DND-41 (cell line): Measurements from ENCODE around the gene BARX1.

ENCODE experiments used
- ATAC-seq: fragments of 200-7000 bp; cut with Tn5 transposase; 3 replicates; pipeline ENCODE4 v1.9.1; 2021; ENCODE audit warnings: low read depth; ENCODE audit not compliant: insufficient read depth
- DNase-seq: peaks from one replicate; pipeline ENCODE4 v3.0.0-alpha.2; 2020
- H2AFZ ChIP-seq: 2 replicates; pipeline ENCODE4 v1.6.0; 2012; ENCODE audit warnings: low read depth, low read length
- H3K27ac ChIP-seq: 2 replicates; pipeline ENCODE4 v1.5.1; 2012; ENCODE audit warnings: low read length, inconsistent platforms
- H3K27me3 ChIP-seq: fragments of 200-600 bp; sonication (generic); 2 replicates; pipeline ENCODE4 v1.6.0; 2012; ENCODE audit warnings: low read length, mild to moderate bottlenecking, inconsistent platforms; ENCODE audit not compliant: insufficient read depth, poor library complexity
- H3K36me3 ChIP-seq: 2 replicates; pipeline ENCODE4 v1.5.1; 2012; ENCODE audit warnings: low read length, inconsistent platforms; ENCODE audit not compliant: insufficient read depth
- H3K4me1 ChIP-seq: 2 replicates; pipeline ENCODE4 v1.5.1; 2012; ENCODE audit warnings: mild to moderate bottlenecking, low read length; ENCODE audit not compliant: insufficient read depth
- H3K4me2 ChIP-seq: 2 replicates; pipeline ENCODE4 v1.6.0; 2012; ENCODE audit warnings: mild to moderate bottlenecking, moderate library complexity, low read length, inconsistent platforms; ENCODE audit not compliant: insufficient read depth
- H3K4me3 ChIP-seq, 2 experiments: fragments of 200-600 bp in 1 of 2; shearing (Covaris generic) in 1 of 2; 2 replicates each; pipeline ENCODE4 v1.5.1; 2012 to 2016; ENCODE audit warnings: inconsistent platforms in 2 of 2, low read length in 2 of 2, mild to moderate bottlenecking in 2 of 2, low read depth in 1 of 2, moderate library complexity in 1 of 2
- H3K79me2 ChIP-seq: 2 replicates; pipeline ENCODE4 v1.6.0; 2012; ENCODE audit warnings: low read length, inconsistent platforms; ENCODE audit not compliant: insufficient read depth
- H3K9ac ChIP-seq: 2 replicates; pipeline ENCODE4 v1.6.0; 2012; ENCODE audit warnings: low read depth, mild to moderate bottlenecking, inconsistent platforms, low read length, moderate library complexity
- H3K9me3 ChIP-seq: 2 replicates; pipeline ENCODE4 v1.5.1; 2012; ENCODE audit warnings: low read length, moderate library complexity, mild to moderate bottlenecking, inconsistent platforms; ENCODE audit not compliant: insufficient read depth, severe bottlenecking
- H4K20me1 ChIP-seq: 2 replicates; pipeline ENCODE4 v1.6.0; 2012; ENCODE audit warnings: low read length; ENCODE audit not compliant: insufficient read depth
- CTCF ChIP-seq: IDR thresholded peaks from 2 replicates; pipeline ENCODE4 v1.5.1; 2012; ENCODE audit warnings: borderline replicate concordance, low read length, moderate library complexity, mild to moderate bottlenecking; ENCODE audit not compliant: poor library complexity, severe bottlenecking; ENCODE audit errors: extremely low read depth
- EZH2 ChIP-seq: IDR thresholded peaks from 3 replicates; pipeline ENCODE4 v1.6.1; 2012; ENCODE audit warnings: borderline replicate concordance, low read depth, mild to moderate bottlenecking, moderate library complexity, low read length, inconsistent platforms; ENCODE audit not compliant: severe bottlenecking

The BARX1 gene

GRCh38 chr9:93962017-93962416, 6.9 kb upstream of the BARX1 start:
- H3K36me3 ChIP-seq = no peaks in the 10 kb centered on the region
- DNase-seq (no peak), ATAC-seq (no peak)
- H3K4me1 ChIP-seq = peaks cover 6% of the 10 kb centered on the region
- no peak overlapping the region for H3K4me2 ChIP-seq
- H3K9me3 ChIP-seq = no peaks in the 10 kb centered on the region
- no peak overlapping the region for H3K9ac ChIP-seq
- no peaks in the 10 kb centered on the region for H4K20me1 ChIP-seq
- H3K27ac ChIP-seq = no peak overlapping the region
- H3K4me3 ChIP-seq = no peak overlapping the region
- H3K27me3 ChIP-seq = no peaks in the 10 kb centered on the region
- H3K79me2 ChIP-seq = no peaks in the 10 kb centered on the region
- no peak overlapping the region for H2AFZ ChIP-seq
- no peak for TF ChIP-seq EZH2
- no peak for TF ChIP-seq CTCF

GRCh38 chr9:93960971-93961841, 6.1 kb upstream of the BARX1 start:
- no peak overlapping the region for H3K4me3 ChIP-seq
- no peak overlapping the region for H3K27ac ChIP-seq
- no peaks in the 10 kb centered on the region for H4K20me1 ChIP-seq
- no peaks in the 10 kb centered on the region for H3K9me3 ChIP-seq
- no peaks in the 10 kb centered on the region for H3K27me3 ChIP-seq
- no peaks in the 10 kb centered on the region for H3K36me3 ChIP-seq
- DNase-seq (no peak), ATAC-seq (no peak)
- no peaks in the 10 kb centered on the region for H3K79me2 ChIP-seq
- no peak for TF ChIP-seq EZH2
- TF ChIP-seq CTCF = no peak
- no peak overlapping the region for H2AFZ ChIP-seq
- peaks cover 6% of the 10 kb centered on the region for H3K4me1 ChIP-seq
- no peak overlapping the region for H3K9ac ChIP-seq
- no peak overlapping the region for H3K4me2 ChIP-seq

- DNase-seq (no peak), ATAC-seq (no peak)
- H2AFZ ChIP-seq = no peak overlapping the region
- H3K27ac ChIP-seq = no peak overlapping the region
- no peaks in the 10 kb centered on the region for H3K9me3 ChIP-seq
- H3K36me3 ChIP-seq = no peaks in the 10 kb centered on the region
- no peak overlapping the region for H3K4me3 ChIP-seq
- H3K4me1 ChIP-seq = peaks cover 6% of the 10 kb centered on the region
- H3K79me2 ChIP-seq = no peaks in the 10 kb centered on the region
- no peaks in the 10 kb centered on the region for H4K20me1 ChIP-seq
- H3K4me2 ChIP-seq = no peak overlapping the region
- H3K27me3 ChIP-seq = no peaks in the 10 kb centered on the region
- H3K9ac ChIP-seq = no peak overlapping the region
- TF ChIP-seq EZH2 (no peak), CTCF (no peak)
Measured at GRCh38 chr9:93960221-93960970, 5.2 kb upstream of the BARX1 start.
